GM18861 (cell line): ENCODE results near the gene SLC35F6.
"Not testable (repeated sequence)": the region's sequence is repeated elsewhere in the genome, so short reads cannot be mapped to it uniquely, and the experiment has no call there.

ENCODE experiments used
- ATAC-seq: cut with Tn5 transposase; IDR thresholded peaks from one replicate; pipeline ENCODE4 v1.9.1; 2021; ENCODE audit not compliant: unreplicated experiment

The SLC35F6 gene

DNA sequence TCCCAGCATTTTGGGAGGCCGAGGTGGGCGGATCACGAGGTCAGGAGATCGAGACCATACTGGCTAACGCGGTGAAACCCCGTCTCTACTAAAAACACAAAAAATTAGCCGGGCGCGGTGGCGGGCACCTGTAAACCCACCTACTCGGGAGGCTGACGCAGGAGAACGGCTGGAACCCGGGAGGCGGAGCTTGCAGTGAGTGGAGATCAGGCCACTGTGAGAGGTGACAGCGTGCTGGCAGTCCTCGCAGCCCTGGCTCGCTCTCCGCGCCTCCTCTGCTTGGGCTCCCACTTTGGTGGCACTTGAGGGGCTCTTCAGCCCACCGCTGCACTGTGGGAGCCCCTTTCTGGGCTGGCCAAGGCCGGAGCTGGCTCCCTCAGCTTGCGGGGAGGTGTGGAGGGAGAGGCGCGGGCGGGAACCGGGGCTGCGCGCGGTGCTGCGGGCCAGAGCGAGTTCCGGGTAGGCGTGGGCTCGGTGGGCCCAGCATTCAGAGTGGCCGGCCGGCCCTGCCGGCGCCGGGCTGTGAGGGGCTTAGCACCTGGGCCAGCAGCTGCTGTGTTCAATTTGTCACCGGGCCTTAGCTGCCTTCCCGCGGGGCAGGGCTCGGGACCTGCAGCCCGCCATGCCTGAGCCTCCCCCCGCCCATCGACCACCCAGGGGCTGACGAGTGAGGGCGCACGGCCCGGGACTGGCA, 50.1 kb downstream of the SLC35F6 start:
- not testable (repeated sequence) for ATAC-seq

GRCh38 chr2:26816893-26817292, 52.8 kb downstream of the SLC35F6 start:
- no peak for ATAC-seq

GRCh38 chr2:26818255-26818654, 54.2 kb downstream of the SLC35F6 start:
- no peak for ATAC-seq

DNA sequence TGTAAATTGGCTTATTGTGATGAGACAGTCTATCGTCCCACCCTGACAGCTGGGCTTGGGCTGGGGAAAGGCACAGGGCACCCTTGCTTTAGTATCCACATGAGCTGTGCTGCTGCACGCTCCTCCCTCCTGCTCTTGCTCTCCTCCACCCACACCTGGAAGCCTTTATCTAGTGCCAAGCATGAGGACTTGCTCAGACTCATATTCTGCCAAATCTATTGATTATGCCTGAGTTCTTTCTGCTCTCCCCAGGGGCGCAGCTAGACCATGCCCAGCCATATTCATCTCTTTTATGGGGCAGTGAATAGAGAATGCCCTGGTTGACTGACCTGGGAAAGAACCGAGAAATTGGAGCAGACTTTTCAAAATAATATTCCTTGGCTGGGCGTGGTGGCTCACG, 54.9 kb downstream of the SLC35F6 start:
- no peak for ATAC-seq

DNA sequence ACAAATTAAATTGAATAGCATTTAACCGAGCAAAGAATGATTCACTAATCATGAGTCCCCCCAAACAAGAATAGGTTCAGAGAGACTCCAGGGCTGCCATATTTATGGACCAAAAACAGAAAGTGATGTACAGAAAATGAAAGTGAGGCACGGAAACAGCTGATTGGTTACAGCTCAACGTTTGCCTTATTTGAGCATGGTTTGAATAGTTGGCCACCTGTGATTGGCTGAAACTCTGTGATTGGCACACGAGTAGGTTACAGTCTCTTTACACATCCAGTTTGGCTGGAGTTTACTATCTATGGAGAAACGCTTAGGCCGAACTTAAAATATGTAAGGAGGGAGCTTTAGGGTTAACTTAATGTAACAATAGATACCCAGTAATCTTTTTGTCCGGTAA, 56.8 kb downstream of the SLC35F6 start:
- ATAC-seq: no peak

DNA sequence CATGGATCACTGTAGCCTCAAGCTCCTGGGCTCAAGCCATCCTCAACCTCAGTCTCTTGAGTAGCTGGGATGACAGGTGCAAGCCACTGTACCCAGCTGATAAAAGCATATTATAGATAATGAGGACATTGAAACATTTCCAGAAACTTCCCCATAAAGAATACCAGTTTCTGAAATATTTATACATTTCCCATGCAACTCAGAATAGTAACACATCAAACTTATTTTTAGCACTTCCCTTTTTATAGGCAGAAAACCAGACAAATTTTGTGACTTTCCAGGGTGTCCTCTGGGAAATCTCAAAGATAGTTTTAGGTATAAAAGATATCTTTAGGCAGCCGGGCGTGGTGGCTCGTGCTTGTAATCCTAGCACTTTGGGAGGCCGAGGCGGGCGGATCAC, 58.8 kb downstream of the SLC35F6 start:
- ATAC-seq: no peak
